Measurements from ENCODE around the gene OR51V1. TPM values are rescaled to one million over a fixed set of nuclear protein-coding genes. Genes with fewer than 3 reads are reported as not detected.

The OR51V1 gene
- polyA plus RNA-seq, 1 experiment, result not detected

- ChIA-PET POLR2A (no interaction called here), CTCF (no interaction called here)
- Histone ChIP-seq H3K27me3 (ENCODE audit: control insufficient read depth, insufficient read depth, low read length) (no peaks in the 10 kb centered on the region), H3K4me3 (ENCODE audit: low read depth, low read length) (no peak overlapping the region), H3K27ac (ENCODE audit: low read depth, low read length) (no peak overlapping the region), H3K9me3 (ENCODE audit: control insufficient read depth, insufficient read depth, low read length) (no peaks in the 10 kb centered on the region)
- DNase-seq (ENCODE audit: low read depth, low spot score), result no peak
- TF ChIP-seq, protein P1, sequence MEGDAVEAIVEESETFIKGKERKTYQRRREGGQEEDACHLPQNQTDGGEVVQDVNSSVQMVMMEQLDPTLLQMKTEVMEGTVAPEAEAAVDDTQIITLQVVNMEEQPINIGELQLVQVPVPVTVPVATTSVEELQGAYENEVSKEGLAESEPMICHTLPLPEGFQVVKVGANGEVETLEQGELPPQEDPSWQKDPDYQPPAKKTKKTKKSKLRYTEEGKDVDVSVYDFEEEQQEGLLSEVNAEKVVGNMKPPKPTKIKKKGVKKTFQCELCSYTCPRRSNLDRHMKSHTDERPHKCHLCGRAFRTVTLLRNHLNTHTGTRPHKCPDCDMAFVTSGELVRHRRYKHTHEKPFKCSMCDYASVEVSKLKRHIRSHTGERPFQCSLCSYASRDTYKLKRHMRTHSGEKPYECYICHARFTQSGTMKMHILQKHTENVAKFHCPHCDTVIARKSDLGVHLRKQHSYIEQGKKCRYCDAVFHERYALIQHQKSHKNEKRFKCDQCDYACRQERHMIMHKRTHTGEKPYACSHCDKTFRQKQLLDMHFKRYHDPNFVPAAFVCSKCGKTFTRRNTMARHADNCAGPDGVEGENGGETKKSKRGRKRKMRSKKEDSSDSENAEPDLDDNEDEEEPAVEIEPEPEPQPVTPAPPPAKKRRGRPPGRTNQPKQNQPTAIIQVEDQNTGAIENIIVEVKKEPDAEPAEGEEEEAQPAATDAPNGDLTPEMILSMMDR (IDR thresholded peaks at IDR 0.05; ENCODE audit: low read depth, low read length), result no peak
These were observed 27.2 kb upstream of the OR51V1 start for GRCh38 chr11:5227681-5228080.

- CTCF ChIA-PET, result no interaction called here
- H3K9me3 ChIP-seq (ENCODE audit: control insufficient read depth, insufficient read depth, low read length), result no peaks in the 10 kb centered on the region; the same call in 1 of the 2 replicates
- TF ChIP-seq, protein P1 (IDR thresholded peaks at IDR 0.05; ENCODE audit: low read depth, low read length), result no peak
- H3K4me3 ChIP-seq (ENCODE audit: low read depth, low read length), result no peak within 1 kb of the TSS
- POLR2A ChIA-PET, result no interaction called here
- DNase-seq (ENCODE audit: low read depth, low spot score), result no peak
- no peak within 1 kb of the TSS for H3K27ac ChIP-seq (ENCODE audit: low read depth, low read length)
- no peaks in the 10 kb centered on the region for H3K27me3 ChIP-seq (ENCODE audit: control insufficient read depth, insufficient read depth, low read length)
These were observed 26.3 kb upstream of the OR51V1 start, which contains the start of gene HBB for GRCh38 chr11:5226732-5227310. HBB (minus strand) TSS chr11:5227071; CDS start chr11:5227021, 50 bp downstream.

GRCh38 chr11:5225480-5225871 lies 25.0 kb upstream of the OR51V1 start:
- Histone ChIP-seq H3K9me3 (ENCODE audit: control insufficient read depth, insufficient read depth, low read length) (peaks cover 7% of the 10 kb centered on the region), H3K27ac (ENCODE audit: low read depth, low read length) (no peak overlapping the region), H3K27me3 (ENCODE audit: control insufficient read depth, insufficient read depth, low read length) (no peaks in the 10 kb centered on the region), H3K4me3 (ENCODE audit: low read depth, low read length) (no peak overlapping the region)
- CTCF ChIA-PET, result no interaction called here
- DNase-seq (ENCODE audit: low read depth, low spot score), result no peak
- POLR2A ChIA-PET, result no interaction called here
- TF ChIP-seq, protein P1 (IDR thresholded peaks at IDR 0.05; ENCODE audit: low read depth, low read length), result no peak

- H3K9me3 ChIP-seq (ENCODE audit: control insufficient read depth, insufficient read depth, low read length), result peaks cover 7% of the 10 kb centered on the region
- DNase-seq (ENCODE audit: low read depth, low spot score), result no peak
- ChIA-PET POLR2A (no interaction called here), CTCF (no interaction called here)
- H3K27me3 ChIP-seq (ENCODE audit: control insufficient read depth, insufficient read depth, low read length), result no peaks in the 10 kb centered on the region
- TF ChIP-seq, protein P1 (IDR thresholded peaks at IDR 0.05; ENCODE audit: low read depth, low read length), result no peak
- no peak overlapping the region for H3K4me3 ChIP-seq (ENCODE audit: low read depth, low read length)
- H3K27ac ChIP-seq (ENCODE audit: low read depth, low read length), result no peak overlapping the region
These were observed 24.3 kb upstream of the OR51V1 start for GRCh38 chr11:5224538-5225479.

DNA sequence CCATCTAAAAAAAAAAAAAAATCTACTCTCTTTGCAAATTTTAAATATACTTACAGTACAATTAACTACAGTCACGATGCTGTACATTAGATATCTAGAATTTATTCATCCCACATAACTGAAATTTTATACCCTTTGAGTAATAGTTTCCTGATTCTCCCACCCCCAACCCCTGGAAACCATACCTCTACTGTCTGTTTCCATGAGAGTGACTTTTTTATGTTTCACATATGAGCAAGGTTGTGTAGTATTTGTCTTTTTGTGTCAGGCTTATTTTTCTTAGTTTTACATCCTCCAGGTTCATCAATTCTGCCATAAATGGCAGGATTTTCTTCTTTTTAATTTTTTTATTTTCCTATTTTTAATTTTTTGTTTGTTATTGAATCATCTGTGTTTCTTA lies 23.2 kb upstream of the OR51V1 start:
- no peak for DNase-seq (ENCODE audit: low read depth, low spot score)
- TF ChIP-seq, protein P1 (IDR thresholded peaks at IDR 0.05; ENCODE audit: low read depth, low read length), result no peak
- H3K9me3 ChIP-seq (ENCODE audit: control insufficient read depth, insufficient read depth, low read length), result peaks cover 7% of the 10 kb centered on the region
- no peak overlapping the region for H3K27ac ChIP-seq (ENCODE audit: low read depth, low read length)
- ChIA-PET POLR2A (no interaction called here), CTCF (no interaction called here)
- no peak overlapping the region for H3K4me3 ChIP-seq (ENCODE audit: low read depth, low read length)
- no peaks in the 10 kb centered on the region for H3K27me3 ChIP-seq (ENCODE audit: control insufficient read depth, insufficient read depth, low read length)
